Endothelial cell of umbilical vein (primary cell): Measurements from ENCODE around the gene CIBAR2.

Experiments used
- CTCF ChIP-seq, 2 donors: IDR thresholded peaks; 1 replicate in 1 of 2; 2 replicates in 1 of 2; pipeline ENCODE4 v1.5.1; 2011; ENCODE audit warnings: low read length in 2 of 2, mild to moderate bottlenecking in 2 of 2, moderate library complexity in 2 of 2, control low read depth in 1 of 2, inconsistent platforms in 1 of 2, low read depth in 1 of 2; ENCODE audit not compliant: insufficient read depth in 1 of 2; ENCODE audit errors: extremely low read depth in 1 of 2
- EZH2 ChIP-seq: IDR thresholded peaks from 2 replicates; pipeline ENCODE4 v1.6.1; 2012; ENCODE audit warnings: borderline replicate concordance, low read depth, mild to moderate bottlenecking, moderate library complexity, low read length, inconsistent platforms; ENCODE audit not compliant: severe bottlenecking
- FOS ChIP-seq: IDR thresholded peaks from 2 replicates; pipeline ENCODE4 v1.6.1; 2011; ENCODE audit warnings: mild to moderate bottlenecking, low read length, moderate library complexity, borderline replicate concordance; ENCODE audit not compliant: insufficient read depth
- JUN ChIP-seq: IDR thresholded peaks from 2 replicates; pipeline ENCODE4 v1.6.1; 2011; ENCODE audit warnings: borderline replicate concordance, low read depth; ENCODE audit not compliant: insufficient read length, insufficient read depth
- MAX ChIP-seq: IDR thresholded peaks from 2 replicates; pipeline ENCODE4 v1.6.1; 2011; ENCODE audit not compliant: insufficient read depth, insufficient read length
- POLR2A ChIP-seq: IDR thresholded peaks from 2 replicates; pipeline ENCODE4 v1.6.1; 2012; ENCODE audit warnings: low read depth, mild to moderate bottlenecking, control low read depth, low read length
- POLR2AphosphoS5 ChIP-seq: IDR thresholded peaks from 2 replicates; pipeline ENCODE4 v1.6.1; 2012; ENCODE audit warnings: low read depth, mild to moderate bottlenecking, control low read depth, low read length, moderate library complexity; ENCODE audit not compliant: insufficient read depth

- no peak for TF ChIP-seq EZH2
- TF ChIP-seq CTCF (IDR thresholded peaks at IDR 0.05; ENCODE audit: extremely low read depth in 1 of 2, insufficient read depth in 1 of 2, low read depth in 1 of 2, low read length in 2 of 2), result no peak
- TF ChIP-seq MAX, result no peak
- TF ChIP-seq POLR2AphosphoS5, result no peak
- no peak for TF ChIP-seq POLR2A
- no peak for TF ChIP-seq JUN
- TF ChIP-seq FOS, result no peak
Measured at GRCh38 chr16:85092851-85093250, 19.4 kb downstream of the CIBAR2 start.
